ENCODE data around the gene MELTF. TPM values are rescaled to one million over a fixed set of nuclear protein-coding genes. Genes with fewer than 3 reads are reported as not detected.
A peak's percentile ranks its signal among the peaks of the same experiment; 100 is the strongest.

MELTF gene
- total and polyA plus RNA-seq, 9 of the 15 experiments (the other 6 are each of a cell fraction or from before 2014, with no cell fraction given): 0.35 to 10.5 (median 4.5) TPM

DNA sequence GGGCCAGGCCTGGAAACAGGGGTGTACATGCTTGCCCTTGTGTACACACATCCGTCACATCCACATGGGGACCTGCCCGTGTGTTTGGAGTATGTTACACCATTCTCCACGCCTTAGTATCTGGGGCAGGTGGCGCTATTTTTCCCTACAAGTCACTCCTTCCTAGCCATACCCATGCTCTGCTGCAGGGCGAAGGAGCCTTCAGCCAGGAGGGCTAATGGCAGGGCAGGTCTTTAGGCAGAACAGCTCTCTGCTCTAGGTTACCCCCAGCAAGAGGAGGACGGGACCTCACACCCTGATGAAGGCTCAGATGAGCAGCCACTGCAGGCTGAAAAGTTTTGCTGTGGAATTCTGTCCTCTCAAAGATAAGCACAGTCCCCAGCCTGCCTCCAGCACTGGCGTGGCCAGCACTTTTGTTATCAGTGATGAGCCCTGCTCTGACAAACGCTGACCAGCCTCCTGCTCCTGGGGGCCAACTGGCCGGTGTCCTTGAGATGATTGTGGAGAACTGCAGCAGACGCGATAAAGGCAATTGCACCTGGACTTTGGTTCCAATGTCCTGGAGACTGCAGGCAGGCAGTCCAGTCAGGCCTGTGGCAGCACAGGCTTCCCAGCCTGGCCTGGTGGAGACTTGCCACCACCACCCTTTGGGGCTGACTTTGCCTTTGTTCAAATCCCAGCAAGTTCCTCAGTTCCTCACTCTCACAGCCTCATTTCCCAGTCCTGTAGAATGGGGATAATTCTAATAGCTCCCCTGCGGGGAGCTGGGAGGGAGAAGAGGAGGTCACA, 41.2 kb downstream of the MELTF start (continued):
- TF ChIP-seq, protein P1, sequence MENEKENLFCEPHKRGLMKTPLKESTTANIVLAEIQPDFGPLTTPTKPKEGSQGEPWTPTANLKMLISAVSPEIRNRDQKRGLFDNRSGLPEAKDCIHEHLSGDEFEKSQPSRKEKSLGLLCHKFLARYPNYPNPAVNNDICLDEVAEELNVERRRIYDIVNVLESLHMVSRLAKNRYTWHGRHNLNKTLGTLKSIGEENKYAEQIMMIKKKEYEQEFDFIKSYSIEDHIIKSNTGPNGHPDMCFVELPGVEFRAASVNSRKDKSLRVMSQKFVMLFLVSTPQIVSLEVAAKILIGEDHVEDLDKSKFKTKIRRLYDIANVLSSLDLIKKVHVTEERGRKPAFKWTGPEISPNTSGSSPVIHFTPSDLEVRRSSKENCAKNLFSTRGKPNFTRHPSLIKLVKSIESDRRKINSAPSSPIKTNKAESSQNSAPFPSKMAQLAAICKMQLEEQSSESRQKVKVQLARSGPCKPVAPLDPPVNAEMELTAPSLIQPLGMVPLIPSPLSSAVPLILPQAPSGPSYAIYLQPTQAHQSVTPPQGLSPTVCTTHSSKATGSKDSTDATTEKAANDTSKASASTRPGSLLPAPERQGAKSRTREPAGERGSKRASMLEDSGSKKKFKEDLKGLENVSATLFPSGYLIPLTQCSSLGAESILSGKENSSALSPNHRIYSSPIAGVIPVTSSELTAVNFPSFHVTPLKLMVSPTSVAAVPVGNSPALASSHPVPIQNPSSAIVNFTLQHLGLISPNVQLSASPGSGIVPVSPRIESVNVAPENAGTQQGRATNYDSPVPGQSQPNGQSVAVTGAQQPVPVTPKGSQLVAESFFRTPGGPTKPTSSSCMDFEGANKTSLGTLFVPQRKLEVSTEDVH (IDR thresholded peaks at IDR 0.05; ENCODE audit: low read depth, partially characterized antibody): peak; percentile 28
- TF ChIP-seq POLR2AphosphoS5 (IDR thresholded peaks at IDR 0.05; ENCODE audit: control insufficient read depth, insufficient read depth, low read depth, low read length) (peak; percentile 99), EHMT2 (IDR thresholded peaks at IDR 0.05) (no peak), ZNF197 (CRISPR knock-in tag; IDR thresholded peaks at IDR 0.05; ENCODE audit: low read depth) (peak; percentile 65; the same call in 1 of the 2 replicates), SNIP1 (IDR thresholded peaks at IDR 0.05; ENCODE audit: low read depth) (no peak), ZNF561 (CRISPR knock-in tag; conservative IDR thresholded peaks at IDR 0.05) (no peak), ILK (tag; IDR thresholded peaks at IDR 0.05; ENCODE audit: borderline replicate concordance, low read depth) (no peak), SRSF9 (IDR thresholded peaks at IDR 0.05; ENCODE audit: borderline replicate concordance, low read depth, low read length) (no peak), ZNF175 (CRISPR knock-in tag; IDR thresholded peaks at IDR 0.05; ENCODE audit: low read depth) (peak; percentile 84), MEF2D (tag; conservative IDR thresholded peaks at IDR 0.05; ENCODE audit: low read depth) (no peak), ZNF589 (CRISPR knock-in tag; IDR thresholded peaks at IDR 0.05; ENCODE audit: low read depth) (peak; percentile 96), TOE1 (IDR thresholded peaks at IDR 0.05; ENCODE audit: borderline replicate concordance) (peak; percentile 64), TOE1 (CRISPR knock-in tag; IDR thresholded peaks at IDR 0.05; ENCODE audit: borderline replicate concordance, low read depth) (no peak), GABPB2 (CRISPR knock-in tag; conservative IDR thresholded peaks at IDR 0.05) (no peak), TBL1XR1 (IDR thresholded peaks at IDR 0.05; ENCODE audit: low read length in 2 of 2) (peak; percentile 70 to 74; a peak in 2 of 4 replicates)
- TF ChIP-seq, protein P2, sequence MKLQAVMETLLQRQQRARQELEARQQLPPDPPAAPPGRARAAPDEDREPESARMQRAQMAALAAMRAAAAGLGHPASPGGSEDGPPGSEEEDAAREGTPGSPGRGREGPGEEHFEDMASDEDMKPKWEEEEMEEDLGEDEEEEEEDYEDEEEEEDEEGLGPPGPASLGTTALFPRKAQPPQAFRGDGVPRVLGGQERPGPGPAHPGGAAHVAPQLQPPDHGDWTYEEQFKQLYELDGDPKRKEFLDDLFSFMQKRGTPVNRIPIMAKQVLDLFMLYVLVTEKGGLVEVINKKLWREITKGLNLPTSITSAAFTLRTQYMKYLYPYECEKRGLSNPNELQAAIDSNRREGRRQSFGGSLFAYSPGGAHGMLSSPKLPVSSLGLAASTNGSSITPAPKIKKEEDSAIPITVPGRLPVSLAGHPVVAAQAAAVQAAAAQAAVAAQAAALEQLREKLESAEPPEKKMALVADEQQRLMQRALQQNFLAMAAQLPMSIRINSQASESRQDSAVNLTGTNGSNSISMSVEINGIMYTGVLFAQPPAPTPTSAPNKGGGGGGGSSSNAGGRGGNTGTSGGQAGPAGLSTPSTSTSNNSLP (IDR thresholded peaks at IDR 0.05; ENCODE audit: borderline replicate concordance, low read depth, low read length): no peak

All from K562 (cell line).